Keratinocyte (primary cell): ENCODE data around the gene CNOT4. TPM values are rescaled to one million over a fixed set of nuclear protein-coding genes. Genes with fewer than 3 reads are reported as not detected.

Source experiments
- DNase-seq: peaks from one replicate; pipeline ENCODE4 v3.0.0-alpha.2; 2011; ENCODE audit warnings: low read depth, missing footprints, low spot score
- FAIRE-seq: peaks from 2 replicates; lab custom pipeline; 2011; peaks lifted over from hg19 to GRCh38; lab: Jason Lieb, UNC
- H2AFZ ChIP-seq: 2 replicates; pipeline ENCODE4 v1.6.0; 2012; ENCODE audit warnings: low read length, control low read depth, inconsistent platforms; ENCODE audit not compliant: control insufficient read depth
- H3K27ac ChIP-seq: 2 replicates; pipeline ENCODE4 v1.5.1; 2011; ENCODE audit warnings: low read length; ENCODE audit not compliant: control insufficient read depth, insufficient read depth
- H3K27me3 ChIP-seq: 3 replicates; pipeline ENCODE4 v1.6.0; 2011; ENCODE audit warnings: low read length; ENCODE audit not compliant: control insufficient read depth, insufficient read depth; ENCODE audit errors: extremely low read depth
- H3K36me3 ChIP-seq, 2 experiments: 2 replicates in 1 of 2; 3 replicates in 1 of 2; pipeline ENCODE4 v1.5.1; 2011; ENCODE audit warnings: low read length in 2 of 2, mild to moderate bottlenecking in 1 of 2; ENCODE audit not compliant: control insufficient read depth in 2 of 2, insufficient read depth in 2 of 2; ENCODE audit errors: extremely low read depth in 1 of 2
- H3K4me1 ChIP-seq: 3 replicates; pipeline ENCODE4 v1.5.1; 2011; ENCODE audit warnings: low read length; ENCODE audit not compliant: control insufficient read depth, insufficient read depth; ENCODE audit errors: extremely low read depth
- H3K4me2 ChIP-seq: 3 replicates; pipeline ENCODE4 v1.6.0; 2011; ENCODE audit warnings: low read depth, low read length; ENCODE audit not compliant: control insufficient read depth, insufficient read depth; ENCODE audit errors: extremely low read depth
- H3K4me3 ChIP-seq, 3 experiments: fragments of 200-600 bp in 1 of 3; sonication (generic) in 1 of 3; 2 replicates in 2 of 3; 3 replicates in 1 of 3; pipeline ENCODE4 v1.5.1; 2011 to 2016; ENCODE audit warnings: low read length in 3 of 3, mild to moderate bottlenecking in 3 of 3, control low read depth in 2 of 3, inconsistent platforms in 1 of 3, low read depth in 1 of 3, mixed read lengths in 1 of 3, mixed run types in 1 of 3, moderate library complexity in 1 of 3; ENCODE audit not compliant: control insufficient read depth in 2 of 3, insufficient read depth in 2 of 3; ENCODE audit errors: extremely low read depth in 1 of 3
- H3K79me2 ChIP-seq: 2 replicates; pipeline ENCODE4 v1.6.0; 2012; ENCODE audit warnings: low read length; ENCODE audit not compliant: control insufficient read depth, insufficient read depth
- H3K9ac ChIP-seq: 3 replicates; pipeline ENCODE4 v1.6.0; 2011; ENCODE audit warnings: low read length; ENCODE audit not compliant: control insufficient read depth, insufficient read depth; ENCODE audit errors: extremely low read depth
- H3K9me1 ChIP-seq: 3 replicates; pipeline ENCODE4 v1.6.0; 2011; ENCODE audit warnings: low read length; ENCODE audit not compliant: control insufficient read depth, insufficient read depth; ENCODE audit errors: extremely low read depth
- H3K9me3 ChIP-seq: 2 replicates; pipeline ENCODE4 v1.5.1; 2012; ENCODE audit warnings: low read depth, low read length; ENCODE audit not compliant: control insufficient read depth
- H4K20me1 ChIP-seq: 3 replicates; pipeline ENCODE4 v1.6.0; 2011; ENCODE audit warnings: low read length; ENCODE audit not compliant: control insufficient read depth, insufficient read depth; ENCODE audit errors: extremely low read depth
- EZH2 ChIP-seq: IDR thresholded peaks from one replicate; pipeline ENCODE4 v1.6.1; 2012; ENCODE audit warnings: inconsistent platforms, mild to moderate bottlenecking, low read length, moderate library complexity
- dilution Hi-C: fragments of 300-500 bp; cut with MboI; formaldehyde crosslinking; loops from one replicate; pipeline ENCODE4 v1.7.0; 2020; ENCODE audit warnings: low sequenced_read_pairs; ENCODE audit not compliant: extremely low pct_ligation_motif_present
- polyA plus RNA-seq, 5 experiments: library from polyadenylated mRNA; depleted of rRNA in 3 of 5; stranded (reverse) in 3 of 5; stranded (forward) in 1 of 5; unstranded in 1 of 5; fragments of >200 nt; gene quantifications; 1 replicate in 1 of 5; 2 replicates in 3 of 5; 3 replicates in 1 of 5; pipeline versions ENCODE4 v1.2.1 to v1.2.3, GENCODE V29; 2011 to 2012; ENCODE audit warnings: missing spikeins in 2 of 5, low read depth in 1 of 5, low replicate concordance in 1 of 5
- TF ChIP-seq, protein P1 (sequence below), 3 experiments: IDR thresholded peaks in 1 of 3; conservative IDR thresholded peaks in 1 of 3; optimal IDR thresholded peaks in 1 of 3; 2 replicates in 2 of 3; 3 replicates in 1 of 3; pipeline versions ENCODE3 to v1.5.1; 2011; ENCODE audit warnings: low read length in 3 of 3, mild to moderate bottlenecking in 3 of 3, moderate library complexity in 2 of 3, control low read depth in 1 of 3, inconsistent platforms in 1 of 3; ENCODE audit not compliant: insufficient read depth in 2 of 3; ENCODE audit errors: extremely low read depth in 1 of 3

The CNOT4 gene
- polyA plus RNA-seq, 1 donor (not counting 4 experiments of a cell fraction or from before 2014, with no cell fraction given), result 11.4 TPM

DNA sequence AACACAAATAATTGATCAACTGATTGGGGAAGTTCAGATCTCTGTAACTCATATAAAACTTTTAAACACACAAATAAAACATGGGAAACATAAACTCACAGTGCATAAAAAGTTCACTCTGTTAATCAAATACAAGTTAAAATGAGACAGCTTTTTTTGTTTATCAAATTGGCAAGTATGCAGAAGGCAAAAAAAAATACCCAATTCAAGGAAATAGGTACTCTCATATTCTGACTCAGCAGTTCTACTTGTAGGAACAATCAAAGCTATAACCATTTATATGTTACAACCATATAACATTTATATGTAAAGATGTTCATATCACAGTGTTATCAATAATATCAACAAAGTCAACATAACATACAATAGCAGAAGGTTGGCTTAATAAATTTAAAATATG is 102.0 kb downstream of the CNOT4 start:
- H3K4me2 ChIP-seq, result no peak overlapping the region
- H3K4me1 ChIP-seq, result peaks cover 2% of the 10 kb centered on the region
- FAIRE-seq (no peak), DNase-seq (no peak)
- H3K79me2 ChIP-seq, result no peaks in the 10 kb centered on the region
- H3K27me3 ChIP-seq, result no peaks in the 10 kb centered on the region
- H2AFZ ChIP-seq, result no peak overlapping the region
- H3K4me3 ChIP-seq, result no peak overlapping the region
- H4K20me1 ChIP-seq, result no peaks in the 10 kb centered on the region
- TF ChIP-seq, protein P1, sequence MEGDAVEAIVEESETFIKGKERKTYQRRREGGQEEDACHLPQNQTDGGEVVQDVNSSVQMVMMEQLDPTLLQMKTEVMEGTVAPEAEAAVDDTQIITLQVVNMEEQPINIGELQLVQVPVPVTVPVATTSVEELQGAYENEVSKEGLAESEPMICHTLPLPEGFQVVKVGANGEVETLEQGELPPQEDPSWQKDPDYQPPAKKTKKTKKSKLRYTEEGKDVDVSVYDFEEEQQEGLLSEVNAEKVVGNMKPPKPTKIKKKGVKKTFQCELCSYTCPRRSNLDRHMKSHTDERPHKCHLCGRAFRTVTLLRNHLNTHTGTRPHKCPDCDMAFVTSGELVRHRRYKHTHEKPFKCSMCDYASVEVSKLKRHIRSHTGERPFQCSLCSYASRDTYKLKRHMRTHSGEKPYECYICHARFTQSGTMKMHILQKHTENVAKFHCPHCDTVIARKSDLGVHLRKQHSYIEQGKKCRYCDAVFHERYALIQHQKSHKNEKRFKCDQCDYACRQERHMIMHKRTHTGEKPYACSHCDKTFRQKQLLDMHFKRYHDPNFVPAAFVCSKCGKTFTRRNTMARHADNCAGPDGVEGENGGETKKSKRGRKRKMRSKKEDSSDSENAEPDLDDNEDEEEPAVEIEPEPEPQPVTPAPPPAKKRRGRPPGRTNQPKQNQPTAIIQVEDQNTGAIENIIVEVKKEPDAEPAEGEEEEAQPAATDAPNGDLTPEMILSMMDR (optimal IDR thresholded peaks at IDR 0.05 in 1 of 3, IDR thresholded peaks at IDR 0.05 in 1 of 3, conservative IDR thresholded peaks at IDR 0.05 in 1 of 3; ENCODE audit: extremely low read depth in 1 of 3, insufficient read depth in 2 of 3, low read length in 3 of 3), result no peak
- TF ChIP-seq EZH2, result no peak
- H3K9me3 ChIP-seq, result no peaks in the 10 kb centered on the region
- no peak overlapping the region for H3K27ac ChIP-seq
- dilution Hi-C loops, result no loop called here
- no peaks in the 10 kb centered on the region for H3K9me1 ChIP-seq
- no peak overlapping the region for H3K9ac ChIP-seq
- H3K36me3 ChIP-seq, result peaks cover 5 to 8% of the 10 kb centered on the region in 2 experiments

DNA sequence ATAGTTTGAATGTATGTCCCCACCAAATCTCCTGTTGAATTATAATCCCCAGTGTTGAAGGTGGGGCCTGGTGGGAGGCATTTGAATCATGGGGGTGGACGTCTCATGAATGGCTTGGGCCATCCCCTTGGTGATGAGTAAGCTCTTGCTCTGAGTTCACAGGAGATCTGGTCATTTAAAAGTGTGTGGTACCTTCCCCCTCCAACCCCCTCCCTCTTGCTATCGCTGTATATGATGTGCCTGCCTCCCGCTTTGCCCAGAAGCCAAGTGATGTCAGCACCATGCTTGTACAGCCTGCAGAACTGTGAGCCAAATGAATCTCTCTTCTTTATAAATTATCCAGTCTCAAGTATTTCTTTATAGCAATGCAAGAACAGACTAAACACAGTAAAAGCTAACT is 103.0 kb downstream of the CNOT4 start:
- no peak overlapping the region for H2AFZ ChIP-seq
- H3K27ac ChIP-seq, result no peak overlapping the region
- FAIRE-seq (no peak), DNase-seq (no peak)
- no peak for TF ChIP-seq EZH2
- TF ChIP-seq, protein P1 (optimal IDR thresholded peaks at IDR 0.05 in 1 of 3, IDR thresholded peaks at IDR 0.05 in 1 of 3, conservative IDR thresholded peaks at IDR 0.05 in 1 of 3; ENCODE audit: extremely low read depth in 1 of 3, insufficient read depth in 2 of 3, low read length in 3 of 3), result no peak
- H4K20me1 ChIP-seq, result no peaks in the 10 kb centered on the region
- no peaks in the 10 kb centered on the region for H3K9me1 ChIP-seq
- H3K9me3 ChIP-seq, result no peaks in the 10 kb centered on the region
- H3K4me2 ChIP-seq, result no peak overlapping the region
- peaks cover 5 to 7% of the 10 kb centered on the region in 2 experiments for H3K36me3 ChIP-seq
- H3K9ac ChIP-seq, result no peak overlapping the region
- no peaks in the 10 kb centered on the region for H3K27me3 ChIP-seq
- no peaks in the 10 kb centered on the region for H3K4me1 ChIP-seq
- dilution Hi-C loops, result no loop called here
- no peak overlapping the region for H3K4me3 ChIP-seq
- H3K79me2 ChIP-seq, result no peaks in the 10 kb centered on the region
